HepG2 (cell line): Measurements from ENCODE around the gene ZNF343. TPM values are rescaled to one million over a fixed set of nuclear protein-coding genes. Genes with fewer than 3 reads are reported as not detected.
A peak's percentile ranks its signal among the peaks of the same experiment; 100 is the strongest.

ENCODE experiments used
- AFF4 ChIP-seq: sonication (generic); formaldehyde crosslinking; IDR thresholded peaks from 2 replicates; pipeline ENCODE4 v1.4.0; 2020; ENCODE audit warnings: missing genetic modification reagents
- KDM2A ChIP-seq: sonication (generic); formaldehyde crosslinking; IDR thresholded peaks from 2 replicates; pipeline ENCODE4 v1.4.0; 2020; ENCODE audit warnings: low read depth, missing genetic modification reagents, borderline replicate concordance
- MBNL3 ChIP-seq: fragments of 250-450 bp; sonication (Bioruptor Pico); conservative IDR thresholded peaks from 2 replicates; pipeline ENCODE4 v1.8.0; 2022; ENCODE audit warnings: mild to moderate bottlenecking, inconsistent platforms
- MYNN ChIP-seq: sonication (generic); formaldehyde crosslinking; IDR thresholded peaks from 2 replicates; pipeline ENCODE4 v1.4.0; 2020; ENCODE audit warnings: mild to moderate bottlenecking, low read depth, missing genetic modification reagents
- SNAI1 ChIP-seq: sonication (generic); formaldehyde crosslinking; IDR thresholded peaks from 2 replicates; pipeline ENCODE4 v1.5.0; 2020; ENCODE audit warnings: mild to moderate bottlenecking, missing genetic modification reagents, borderline replicate concordance
- TBL1XR1 ChIP-seq: fragments of 150-350 bp; IDR thresholded peaks from 2 replicates; pipeline ENCODE4 v1.6.1; 2014; ENCODE audit warnings: borderline replicate concordance, low read length; ENCODE audit not compliant: partially characterized antibody
- TCF12 ChIP-seq, 2 experiments: fragments of 450-650 bp in 1 of 2; sonication (generic) in 1 of 2; formaldehyde crosslinking in 1 of 2; IDR thresholded peaks; 2 replicates each; pipeline versions ENCODE4 v1.6.1 to v1.8.0; 2017 to 2022; ENCODE audit warnings: antibody characterized with exemption in 1 of 2, mild to moderate bottlenecking in 1 of 2, missing genetic modification reagents in 1 of 2, moderate library complexity in 1 of 2
- ZNF17 ChIP-seq: sonication (generic); formaldehyde crosslinking; IDR thresholded peaks from 2 replicates; pipeline ENCODE4 v1.5.0; 2020; ENCODE audit warnings: mild to moderate bottlenecking, missing genetic modification reagents
- ZNF296 ChIP-seq: sonication (generic); formaldehyde crosslinking; conservative IDR thresholded peaks from 2 replicates; pipeline ENCODE4 v1.5.0; 2020; ENCODE audit warnings: mild to moderate bottlenecking, missing genetic modification reagents
- ZNF460 ChIP-seq: sonication (generic); formaldehyde crosslinking; IDR thresholded peaks from 2 replicates; pipeline ENCODE4 v1.5.1; 2020; ENCODE audit warnings: missing genetic modification reagents, mild to moderate bottlenecking, borderline replicate concordance
- ZNF557 ChIP-seq: sonication (generic); formaldehyde crosslinking; IDR thresholded peaks from 2 replicates; pipeline ENCODE4 v1.4.0; 2020; ENCODE audit warnings: missing genetic modification reagents
- ZNF562 ChIP-seq: sonication (generic); formaldehyde crosslinking; IDR thresholded peaks from 2 replicates; pipeline ENCODE4 v1.8.0; 2022; ENCODE audit warnings: missing genetic modification reagents, borderline replicate concordance
- ZNF605 ChIP-seq: sonication (generic); formaldehyde crosslinking; IDR thresholded peaks from 2 replicates; pipeline ENCODE4 v1.8.0; 2022; ENCODE audit warnings: mild to moderate bottlenecking, missing genetic modification reagents
- ZNF646 ChIP-seq: sonication (generic); formaldehyde crosslinking; IDR thresholded peaks from 2 replicates; pipeline ENCODE4 v1.9.0; 2021; ENCODE audit warnings: mild to moderate bottlenecking, missing genetic modification reagents
- ZNF768 ChIP-seq: sonication (generic); formaldehyde crosslinking; IDR thresholded peaks from 2 replicates; pipeline ENCODE4 v1.4.0; 2020; ENCODE audit warnings: missing genetic modification reagents
- ZUFSP ChIP-seq: sonication (generic); formaldehyde crosslinking; IDR thresholded peaks from 2 replicates; pipeline ENCODE4 v1.9.0; 2021; ENCODE audit warnings: missing genetic modification reagents, mild to moderate bottlenecking, borderline replicate concordance
- polyA plus RNA-seq, 8 experiments: library from polyadenylated mRNA; depleted of rRNA in 3 of 8; stranded (reverse) in 7 of 8; unstranded in 1 of 8; fragments of >200 nt; fragmentation: Illumina TruSeq in 4 of 8; extraction: Trizol in 4 of 8; gene quantifications; 2 replicates each; pipeline versions ENCODE4 v1.2.1 to v1.2.3, GENCODE V29; 2011 to 2016; ENCODE audit warnings: low read depth in 4 of 8, missing spikeins in 1 of 8, mixed read lengths in 1 of 8; ENCODE audit not compliant: insufficient read depth in 1 of 8
- total RNA-seq, 5 experiments: library from RNA; depleted of rRNA; stranded (reverse); fragments of >200 nt; fragmentation: Illumina TruSeq; extraction: Trizol; gene quantifications; 2 replicates each; pipeline ENCODE4 v1.2.3, GENCODE V29; 2016; ENCODE audit warnings: low read depth in 1 of 5

Gene ZNF343
- total and polyA plus RNA-seq, 2 of the 13 experiments (the other 11 are each of a cell fraction or from before 2014, with no cell fraction given): 16.4 to 22.1 TPM

GRCh38 chr20:2470423-2471193 is 38.1 kb downstream of the ZNF343 start, which contains the start of gene SNRPB (continued):
- peak; percentile 84; the same call in 1 of the 2 replicates for TF ChIP-seq ZNF460 (CRISPR knock-in tag)
- peak; percentile 97 for TF ChIP-seq ZNF17 (CRISPR knock-in tag)
- TF ChIP-seq TBL1XR1: peak; percentile 82
- peak; percentile 56; the same call in 1 of the 2 replicates for TF ChIP-seq ZNF562 (CRISPR knock-in tag)
- 0 out of 2 replicates have a peak, but pooled peaks have one; percentile 93 for TF ChIP-seq ZNF557 (CRISPR knock-in tag)
- peak; percentile 96 for TF ChIP-seq MYNN
- peak; percentile 93; the same call in 1 of the 2 replicates for TF ChIP-seq ZNF296
- peak; percentile 100 for TF ChIP-seq ZNF605 (CRISPR knock-in tag)
- TF ChIP-seq KDM2A: peak; percentile 100
- no peak for TF ChIP-seq TCF12 (IDR thresholded peaks at IDR 0.05)
- peak; percentile 98 for TF ChIP-seq TCF12 (CRISPR knock-in tag; IDR thresholded peaks at IDR 0.05)
- no peak for TF ChIP-seq MBNL3
- 0 out of 2 replicates have a peak, but pooled peaks have one; percentile 71 for TF ChIP-seq ZNF646 (CRISPR knock-in tag)
- peak; percentile 61 for TF ChIP-seq SNAI1 (CRISPR knock-in tag)
- TF ChIP-seq ZNF768 (CRISPR knock-in tag): peak; percentile 92
- peak; percentile 58; the same call in 1 of the 2 replicates for TF ChIP-seq ZUFSP (CRISPR knock-in tag)
- peak; percentile 88; the same call in 1 of the 2 replicates for TF ChIP-seq AFF4 (CRISPR knock-in tag)
